Activated B cell treated with CpG ODN at 0.5 μM for 24 hours (primary cell): ENCODE results near the gene MAD1L1. TPM values are rescaled to one million over a fixed set of nuclear protein-coding genes. Genes with fewer than 3 reads are reported as not detected.

Source experiments
- ATAC-seq: fragments of 200-7000 bp; cut with Tn5 transposase; one replicate; pipeline ENCODE4 v1.10.0; 2021; ENCODE audit warnings: low read depth, mild to moderate bottlenecking, moderate library complexity
- CTCF ChIA-PET: fragments of 350-600 bp; sonication (Branson Sonifier 250); formaldehyde crosslinking; loops from one replicate; lab custom pipeline; 2021; ENCODE audit warnings: antibody characterized with exemption; lab: Charles Lee
- POLR2A ChIA-PET: fragments of 350-600 bp; sonication (Branson Sonifier 250); formaldehyde crosslinking; loops from one replicate; lab custom pipeline; 2021; ENCODE audit warnings: antibody characterized with exemption; lab: Charles Lee
- DNase-seq: peaks from one replicate; pipeline ENCODE4 v3.0.0; 2022
- H3K27ac Mint-ChIP-seq: one replicate; pipeline ENCODE4 v1.8.0; 2020; ENCODE audit warnings: mixed read lengths
- H3K27me3 Mint-ChIP-seq: one replicate; pipeline ENCODE4 v1.8.0; 2021; ENCODE audit warnings: mixed read lengths
- H3K36me3 Mint-ChIP-seq: one replicate; pipeline ENCODE4 v1.8.0; 2021; ENCODE audit warnings: low read depth, mixed read lengths
- H3K4me1 Mint-ChIP-seq: one replicate; pipeline ENCODE4 v1.8.0; 2021; ENCODE audit warnings: mixed read lengths
- H3K4me3 Mint-ChIP-seq: one replicate; pipeline ENCODE4 v1.8.0; 2020; ENCODE audit warnings: mild to moderate bottlenecking, mixed read lengths
- H3K9me3 Mint-ChIP-seq: one replicate; pipeline ENCODE4 v1.8.0; 2020; ENCODE audit warnings: mixed read lengths
- CTCF ChIP-seq: fragments of 200-600 bp; IDR thresholded peaks from one replicate; pipeline ENCODE4 v1.8.0; 2022; ENCODE audit warnings: antibody characterized with exemption, mild to moderate bottlenecking
- intact Hi-C: fragments of 100-400 bp; cut with micrococcal nuclease; formaldehyde crosslinking; loops from one replicate; pipeline ENCODE4 v1.15.1; 2024
- total RNA-seq: library from RNA; stranded (reverse); gene quantifications from 2 replicates; pipeline ENCODE4 v1.2.3, GENCODE V29; 2022

Gene MAD1L1
- total RNA-seq, 1 donor from 2014 or later = 54.6 TPM

DNA sequence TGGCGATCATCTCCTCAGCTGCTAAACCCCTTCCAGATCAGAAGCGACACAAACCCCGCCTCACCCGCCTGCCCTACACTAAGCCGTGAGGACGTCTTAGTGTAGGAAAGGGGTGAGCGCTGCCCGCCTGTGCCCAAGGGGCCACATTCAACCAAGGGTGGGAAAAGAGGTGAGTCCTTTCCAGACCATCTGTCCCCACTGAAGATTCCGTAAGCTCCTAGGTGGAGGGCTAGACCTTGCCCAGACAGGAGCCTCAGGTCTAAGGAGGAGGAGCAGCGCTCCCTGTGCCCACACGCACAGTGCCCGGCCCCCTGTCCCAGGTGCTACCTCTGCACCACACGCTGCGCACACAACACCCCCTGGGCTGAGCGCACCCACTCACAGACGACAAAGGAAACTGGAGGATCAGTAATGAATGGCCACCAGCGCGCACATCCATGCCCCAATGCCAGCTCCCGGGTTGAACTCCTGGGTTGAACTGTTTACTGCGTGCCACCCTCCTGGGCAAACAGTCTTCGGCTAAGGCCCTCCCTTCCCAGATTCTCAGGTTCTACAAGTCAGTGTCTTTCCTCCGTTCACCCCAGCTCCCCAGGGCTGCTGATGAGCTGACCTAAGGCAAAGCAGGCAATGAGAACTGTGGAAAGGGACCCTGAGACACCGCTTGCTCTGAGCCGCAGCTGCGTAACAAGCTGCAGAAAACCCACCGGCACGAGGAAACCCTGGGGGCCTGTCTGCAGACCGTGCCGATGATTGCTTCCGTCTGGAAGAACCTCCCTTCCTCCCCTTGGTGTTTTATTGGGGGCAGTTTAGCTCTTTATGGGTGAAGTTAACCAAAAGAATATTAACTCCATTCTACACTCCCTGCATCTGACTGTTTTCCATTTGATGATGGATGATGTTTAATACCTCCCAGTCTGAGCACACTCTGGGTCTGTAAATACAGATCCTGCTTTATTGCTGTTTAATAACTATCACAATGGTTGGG is 185.9 kb downstream of the MAD1L1 start:
- H3K4me1 Mint-ChIP-seq = peaks cover 25% of the 10 kb centered on the region
- ChIA-PET POLR2A (no interaction called here), CTCF (no interaction called here)
- peaks cover 16% of the 10 kb centered on the region for H3K36me3 Mint-ChIP-seq
- no peak overlapping the region for H3K27ac Mint-ChIP-seq
- TF ChIP-seq CTCF = no peak
- H3K9me3 Mint-ChIP-seq = no peaks in the 10 kb centered on the region
- DNase-seq (no peak), ATAC-seq (no peak)
- H3K4me3 Mint-ChIP-seq = no peak overlapping the region
- H3K27me3 Mint-ChIP-seq = no peaks in the 10 kb centered on the region
- intact Hi-C loops = no loop called here

GRCh38 chr7:2045559-2046405 is 187.0 kb downstream of the MAD1L1 start:
- TF ChIP-seq CTCF = no peak
- DNase-seq (no peak), ATAC-seq (no peak)
- peaks cover 36% of the 10 kb centered on the region for H3K4me1 Mint-ChIP-seq
- intact Hi-C loops = no loop called here
- ChIA-PET POLR2A (interaction anchor here (0.6 kb wide), 1 partner anchor 9 kb away, joined by 8 read pairs; no protein-coding TSS in a partner anchor), CTCF (no interaction called here)
- no peaks in the 10 kb centered on the region for H3K27me3 Mint-ChIP-seq
- H3K4me3 Mint-ChIP-seq = no peak overlapping the region
- H3K27ac Mint-ChIP-seq = no peak overlapping the region
- no peaks in the 10 kb centered on the region for H3K9me3 Mint-ChIP-seq
- H3K36me3 Mint-ChIP-seq = peaks cover 17% of the 10 kb centered on the region

- Mint-ChIP-seq H3K27me3 (no peaks in the 10 kb centered on the region), H3K27ac (no peak overlapping the region), H3K4me3 (no peak overlapping the region), H3K4me1 (peaks cover 44% of the 10 kb centered on the region), H3K36me3 (peaks cover 17% of the 10 kb centered on the region), H3K9me3 (no peaks in the 10 kb centered on the region)
- ATAC-seq = peak; percentile 32
- ChIA-PET CTCF (no interaction called here), POLR2A (interaction anchor here (0.6 kb wide), 1 partner anchor 8 kb away, joined by 8 read pairs; no protein-coding TSS in a partner anchor)
- TF ChIP-seq CTCF = no peak
- intact Hi-C loops = no loop called here
- DNase-seq = no peak
Observed at GRCh38 chr7:2044883-2045471, 187.8 kb downstream of the MAD1L1 start.

- CTCF ChIA-PET = no interaction called here
- no peak overlapping the region for H3K4me3 Mint-ChIP-seq
- TF ChIP-seq CTCF = no peak
- H3K9me3 Mint-ChIP-seq = no peaks in the 10 kb centered on the region
- peaks cover 47% of the 10 kb centered on the region for H3K4me1 Mint-ChIP-seq
- H3K27ac Mint-ChIP-seq = no peak overlapping the region
- no peaks in the 10 kb centered on the region for H3K27me3 Mint-ChIP-seq
- intact Hi-C loops = no loop called here
- peaks cover 17% of the 10 kb centered on the region for H3K36me3 Mint-ChIP-seq
- no peak for ATAC-seq
- POLR2A ChIA-PET = no interaction called here
- DNase-seq = no peak
Observed at GRCh38 chr7:2044311-2044882, 188.3 kb downstream of the MAD1L1 start.
